Astrocyte of the cerebellum (primary cell): ENCODE measurements around the gene CGB7.
"Not testable (repeated sequence)": the region's sequence is repeated elsewhere in the genome, so short reads cannot be mapped to it uniquely, and the experiment has no call there.

Source experiments
- DNase-seq: peaks from one replicate; pipeline ENCODE4 v3.0.0-alpha.2; 2011; ENCODE audit warnings: low read depth
- H3K4me3 ChIP-seq: 2 replicates; pipeline ENCODE4 v1.5.1; 2011; ENCODE audit warnings: mild to moderate bottlenecking, low read depth, low read length, moderate library complexity
- in situ Hi-C: cut with HindIII; loops from 2 replicates; pipeline ENCODE4 v1.10.0; 2017; ENCODE audit warnings: low sequenced_read_pairs
- TF ChIP-seq, protein P1 (sequence below): IDR thresholded peaks from 2 replicates; pipeline ENCODE4 v1.5.1; 2012; ENCODE audit warnings: low read length, low read depth, moderate library complexity, mild to moderate bottlenecking; ENCODE audit errors: missing control alignments

Gene CGB7

DNA sequence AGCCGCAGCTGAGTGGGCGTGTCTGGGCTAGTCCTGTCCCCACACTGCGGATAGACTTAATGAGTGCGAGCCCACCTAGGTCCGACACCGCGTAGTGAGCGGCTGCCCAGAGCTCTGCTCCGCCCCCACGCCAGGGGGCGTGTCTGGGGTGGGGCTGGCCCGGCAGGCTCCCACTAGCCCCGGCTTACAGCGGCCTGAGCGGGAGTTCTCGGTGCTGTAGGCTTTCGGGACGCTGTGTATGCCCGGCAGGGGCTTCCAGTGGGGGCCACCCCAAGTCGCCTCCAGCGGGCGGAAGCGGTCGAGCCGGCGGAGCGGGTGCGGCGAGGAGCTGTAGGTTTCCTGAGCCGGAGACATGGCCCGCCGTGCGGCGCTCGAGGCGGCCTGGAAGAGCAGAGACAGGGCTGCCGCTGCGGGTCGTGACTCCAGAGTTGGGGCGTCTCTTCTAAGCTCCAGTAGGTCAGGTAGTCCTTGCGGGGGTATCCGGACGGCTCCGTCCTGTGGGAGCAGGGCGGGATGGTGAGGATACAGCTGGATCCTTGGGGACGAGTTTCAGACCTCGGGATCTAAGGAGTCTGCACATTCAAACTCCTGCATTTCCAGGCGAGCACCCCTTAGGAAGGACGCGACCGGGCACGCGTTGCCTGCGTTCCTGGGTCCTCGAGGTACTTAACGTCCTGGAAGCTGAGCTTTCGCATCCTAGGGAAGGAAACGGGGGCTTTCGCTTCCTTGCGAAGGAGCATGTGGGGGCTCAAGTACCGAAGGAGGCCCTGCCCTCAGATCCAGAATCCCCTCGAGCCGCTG is 1.2 kb downstream of the CGB7 start:
- in situ Hi-C loops: no loop called here
- H3K4me3 ChIP-seq: peak overlapping the region; percentile 53
- TF ChIP-seq, protein P1, sequence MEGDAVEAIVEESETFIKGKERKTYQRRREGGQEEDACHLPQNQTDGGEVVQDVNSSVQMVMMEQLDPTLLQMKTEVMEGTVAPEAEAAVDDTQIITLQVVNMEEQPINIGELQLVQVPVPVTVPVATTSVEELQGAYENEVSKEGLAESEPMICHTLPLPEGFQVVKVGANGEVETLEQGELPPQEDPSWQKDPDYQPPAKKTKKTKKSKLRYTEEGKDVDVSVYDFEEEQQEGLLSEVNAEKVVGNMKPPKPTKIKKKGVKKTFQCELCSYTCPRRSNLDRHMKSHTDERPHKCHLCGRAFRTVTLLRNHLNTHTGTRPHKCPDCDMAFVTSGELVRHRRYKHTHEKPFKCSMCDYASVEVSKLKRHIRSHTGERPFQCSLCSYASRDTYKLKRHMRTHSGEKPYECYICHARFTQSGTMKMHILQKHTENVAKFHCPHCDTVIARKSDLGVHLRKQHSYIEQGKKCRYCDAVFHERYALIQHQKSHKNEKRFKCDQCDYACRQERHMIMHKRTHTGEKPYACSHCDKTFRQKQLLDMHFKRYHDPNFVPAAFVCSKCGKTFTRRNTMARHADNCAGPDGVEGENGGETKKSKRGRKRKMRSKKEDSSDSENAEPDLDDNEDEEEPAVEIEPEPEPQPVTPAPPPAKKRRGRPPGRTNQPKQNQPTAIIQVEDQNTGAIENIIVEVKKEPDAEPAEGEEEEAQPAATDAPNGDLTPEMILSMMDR: peak; percentile 30
- no peak for DNase-seq

DNA sequence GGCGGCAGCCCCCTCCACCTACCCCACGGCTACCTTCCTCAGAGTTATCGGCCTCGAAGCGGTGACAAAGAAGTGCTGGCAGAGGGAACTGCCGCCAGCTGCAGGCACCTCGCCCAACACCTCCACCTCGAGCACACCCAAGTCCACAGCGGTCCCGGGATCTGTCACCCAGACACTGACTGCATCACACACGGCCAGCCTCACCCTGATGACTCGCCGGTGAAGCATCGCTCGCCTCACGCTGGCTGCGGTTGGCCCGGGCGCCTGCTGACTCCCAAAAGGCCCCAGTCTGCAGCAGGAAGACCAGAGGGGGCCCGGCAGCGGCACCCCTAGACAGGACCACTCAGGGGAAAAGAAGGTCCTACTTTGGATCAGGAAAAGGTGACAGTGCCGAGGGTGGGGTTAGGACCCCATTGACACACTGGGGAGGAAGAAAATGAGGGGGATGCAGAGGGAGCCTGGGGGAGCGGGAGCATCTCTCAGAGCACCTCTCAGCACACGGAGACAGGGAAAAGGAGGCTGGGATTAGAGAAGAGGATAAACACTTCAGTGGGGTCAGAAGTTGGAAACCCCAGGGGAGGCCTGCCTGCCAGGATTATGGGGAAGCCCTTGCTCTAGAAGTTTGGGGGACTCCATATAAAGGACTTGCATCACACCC is 7.0 kb downstream of the CGB7 start:
- H3K4me3 ChIP-seq, in situ Hi-C loops: not testable (repeated sequence)

DNA sequence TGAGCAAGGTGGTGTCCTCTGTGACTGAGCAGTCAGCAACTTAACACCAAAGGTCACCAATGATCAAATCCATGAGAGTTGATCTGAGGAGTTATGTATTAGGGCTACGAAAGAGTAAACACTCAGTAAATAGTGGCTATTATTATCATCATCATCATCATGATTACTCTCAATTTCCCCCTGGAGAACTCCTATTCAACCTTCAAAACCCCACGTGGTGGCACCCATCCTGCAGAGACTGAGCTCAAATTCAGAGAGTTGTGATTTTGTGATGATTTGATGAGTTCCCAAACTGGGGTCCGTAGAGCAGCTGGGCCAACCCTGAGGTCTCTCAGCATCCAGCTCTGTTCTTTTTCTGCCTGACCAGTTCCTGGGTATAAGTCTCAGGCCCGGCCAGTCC is 7.7 kb downstream of the CGB7 start:
- in situ Hi-C loops, H3K4me3 ChIP-seq, DNase-seq: not testable (repeated sequence)

More for the DNA sequence above, 7.0 kb downstream of the CGB7 start:
- not testable (repeated sequence) for DNase-seq

DNA sequence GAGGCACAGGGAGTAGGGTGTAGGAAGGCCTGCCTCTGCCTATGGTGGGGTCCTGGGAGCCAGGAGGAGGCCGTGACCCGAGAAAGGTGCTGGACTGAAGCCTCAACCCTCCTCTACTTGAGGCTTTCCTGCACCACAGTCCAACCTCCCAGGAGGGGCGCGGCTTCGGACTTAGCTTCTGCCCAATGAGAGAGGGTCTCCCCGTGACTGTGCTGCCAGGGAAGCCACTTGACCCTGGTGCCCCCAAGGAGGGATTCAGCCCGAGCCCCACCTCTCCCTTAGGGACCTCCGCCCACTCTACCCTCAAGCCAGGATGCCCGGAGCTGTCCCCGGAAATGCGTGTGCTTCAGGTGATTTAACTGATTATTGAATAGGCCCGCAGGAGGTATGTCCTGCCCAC is 8.5 kb downstream of the CGB7 start, which contains the start of gene CGB8:
Gene CGB8 (minus strand): TSS at position 101 of the 400 bp plus-strand sequence. CDS start 372 bp downstream, outside the sequence.
- DNase-seq, in situ Hi-C loops, H3K4me3 ChIP-seq: not testable (repeated sequence)

DNA sequence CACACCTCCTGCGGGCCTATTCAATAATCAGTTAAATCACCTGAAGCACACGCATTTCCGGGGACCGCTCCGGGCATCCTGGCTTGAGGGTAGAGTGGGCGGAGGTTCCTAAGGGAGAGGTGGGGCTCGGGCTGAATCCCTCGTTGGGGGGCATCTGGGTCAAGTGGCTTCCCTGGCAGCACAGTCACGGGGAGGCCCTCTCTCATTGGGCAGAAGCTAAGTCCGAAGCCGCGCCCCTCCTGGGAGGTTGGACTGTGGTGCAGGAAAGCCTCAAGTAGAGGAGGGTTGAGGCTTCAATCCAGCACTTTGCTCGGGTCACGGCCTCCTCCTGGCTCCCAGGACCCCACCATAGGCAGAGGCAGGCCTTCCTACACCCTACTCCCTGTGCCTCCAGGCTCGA is 14.0 kb downstream of the CGB7 start, which contains the start of gene CGB5:
Gene CGB5 (plus strand): TSS at position 301 of the 400 bp plus-strand sequence. CDS start 362 bp downstream, outside the sequence.
- DNase-seq, in situ Hi-C loops, H3K4me3 ChIP-seq: not testable (repeated sequence)

DNA sequence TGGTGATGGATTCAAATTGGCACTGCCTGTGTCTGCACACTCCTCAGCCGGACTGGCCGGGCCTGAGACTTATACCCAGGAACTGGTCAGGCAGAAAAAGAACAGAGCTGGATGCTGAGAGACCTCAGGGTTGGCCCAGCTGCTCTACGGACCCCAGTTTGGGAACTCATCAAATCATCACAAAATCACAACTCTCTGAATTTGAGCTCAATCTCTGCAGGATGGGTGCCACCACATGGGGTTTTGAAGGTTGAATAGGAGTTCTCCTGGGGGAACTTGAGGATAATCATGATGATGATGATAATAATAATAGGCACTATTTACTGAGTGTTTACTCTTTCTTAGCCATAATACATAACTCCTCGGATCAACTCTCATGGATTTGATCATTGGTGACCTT is 14.9 kb downstream of the CGB7 start:
- in situ Hi-C loops, H3K4me3 ChIP-seq, DNase-seq: not testable (repeated sequence)

DNA sequence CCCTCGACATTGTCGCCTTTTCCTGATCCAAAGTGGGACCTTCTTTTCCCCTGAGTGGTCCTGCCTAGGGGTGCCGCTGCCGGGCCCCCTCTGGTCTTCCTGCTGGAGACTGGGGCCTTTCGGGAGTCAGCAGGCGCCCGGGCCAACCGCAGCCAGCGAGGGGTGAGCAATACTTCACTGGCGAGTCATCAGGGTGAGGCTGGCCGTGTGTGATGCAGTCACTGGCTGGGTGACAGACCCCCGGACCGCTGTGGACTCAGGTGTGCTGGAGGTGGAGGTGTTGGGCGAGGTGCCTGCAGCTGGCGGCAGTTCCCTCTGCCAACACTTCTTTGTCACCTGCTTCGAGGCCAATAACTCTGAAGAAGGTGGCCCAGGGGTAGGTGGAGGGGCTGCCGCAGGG is 15.4 kb downstream of the CGB7 start:
- in situ Hi-C loops: no loop called here
- no peak overlapping the region for H3K4me3 ChIP-seq
- DNase-seq: no peak
- TF ChIP-seq, protein P1: no peak

DNA sequence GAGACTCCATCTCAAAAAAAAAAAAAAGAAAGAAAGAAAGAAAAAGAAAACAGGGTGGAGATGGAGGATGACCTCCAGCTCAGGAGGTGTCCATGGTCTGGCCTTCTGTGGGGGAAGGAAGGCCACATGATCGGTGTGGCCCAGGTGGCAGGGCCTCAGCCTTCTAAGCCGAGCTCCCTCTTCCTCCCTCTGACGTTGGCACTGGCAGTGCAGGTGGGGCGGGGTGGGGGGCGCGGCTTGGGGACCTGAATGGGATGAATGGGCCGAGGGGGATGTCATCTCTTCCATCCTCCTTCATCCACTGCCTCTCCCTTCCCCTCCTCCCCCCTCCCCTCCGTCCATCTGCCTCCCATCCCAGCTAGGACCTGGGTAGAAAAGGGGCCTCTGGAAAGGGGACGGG is 17.8 kb downstream of the CGB7 start:
- DNase-seq, H3K4me3 ChIP-seq, in situ Hi-C loops: not testable (repeated sequence)

DNA sequence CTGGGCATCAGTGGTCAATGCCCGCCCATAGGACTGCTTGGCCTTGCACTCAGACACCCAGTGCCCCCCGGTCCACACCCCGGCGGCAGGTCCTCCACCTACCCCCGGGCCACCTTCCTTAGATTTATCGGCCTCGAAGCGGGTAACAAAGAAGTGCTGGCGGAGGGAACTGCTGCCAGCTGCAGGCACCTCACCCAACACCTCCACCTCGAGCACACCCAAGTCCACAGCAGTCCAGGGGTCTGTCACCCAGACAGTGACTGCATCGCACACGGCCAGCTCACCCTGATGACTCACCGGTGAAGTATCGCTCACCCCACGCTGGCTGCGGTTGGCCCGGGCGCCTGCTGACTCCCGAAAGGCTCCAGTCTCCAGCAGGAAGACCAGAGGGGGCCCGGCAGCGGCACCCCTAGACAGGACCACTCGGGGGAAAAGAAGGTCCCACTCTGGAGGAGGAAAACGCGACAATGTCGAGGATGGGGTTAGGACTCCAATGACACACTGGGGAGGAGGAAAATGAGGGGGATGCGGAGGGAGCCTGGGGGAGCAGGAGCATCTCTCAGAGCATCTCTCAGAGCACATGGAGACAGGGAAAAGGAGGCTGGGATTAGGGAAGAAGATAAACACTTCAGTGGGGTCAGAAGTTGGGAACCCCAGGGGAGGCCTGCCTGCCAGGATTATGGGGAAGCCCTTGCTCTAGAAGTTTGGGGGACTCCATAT is 18.8 kb downstream of the CGB7 start:
- in situ Hi-C loops, DNase-seq: not testable (repeated sequence)

DNA sequence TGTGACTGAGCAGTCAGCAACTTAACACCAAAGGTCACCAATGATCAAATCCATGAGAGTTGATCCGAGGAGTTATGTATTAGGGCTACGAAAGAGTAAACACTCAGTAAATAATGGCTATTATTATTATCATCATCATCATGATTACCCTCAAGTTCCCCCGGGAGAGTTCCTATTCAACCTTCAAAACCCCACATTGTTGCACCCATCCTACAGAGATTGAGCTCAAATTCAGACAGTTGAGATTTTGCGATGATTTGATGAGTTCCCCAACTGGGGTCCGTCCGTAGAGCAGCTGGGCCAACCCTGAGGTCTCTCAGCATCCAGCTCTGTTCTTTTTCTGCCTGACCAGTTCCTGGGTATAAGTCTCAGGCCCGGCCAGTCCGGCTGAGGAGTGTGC is 19.4 kb downstream of the CGB7 start:
- DNase-seq, in situ Hi-C loops, H3K4me3 ChIP-seq: not testable (repeated sequence)

More for the DNA sequence above, 18.8 kb downstream of the CGB7 start:
- H3K4me3 ChIP-seq: not testable (repeated sequence)
